Fibroblast of gingiva (primary cell): ENCODE data around the gene MOGAT3.
A peak's percentile ranks its signal among the peaks of the same experiment; 100 is the strongest.

Source experiments
- DNase-seq: peaks from one replicate; pipeline ENCODE4 v3.0.0-alpha.2; 2011; ENCODE audit warnings: low read depth

The MOGAT3 gene

GRCh38 chr7:101200862-101201599 lies at the start of gene MOGAT3:
TSS of gene MOGAT3 (minus strand) at chr7:101201036. CDS start at chr7:101200854, 182 bp downstream.
- DNase-seq = no peak

GRCh38 chr7:101250324-101250723 lies 49.5 kb upstream of the MOGAT3 start:
- DNase-seq = no peak

GRCh38 chr7:101248276-101248675 lies 47.4 kb upstream of the MOGAT3 start:
- no peak for DNase-seq

- no peak for DNase-seq
Measured at GRCh38 chr7:101245147-101245668, 44.4 kb upstream of the MOGAT3 start.

- peak; percentile 85 for DNase-seq
Measured at GRCh38 chr7:101244375-101245146, 43.7 kb upstream of the MOGAT3 start, which contains the start of gene FIS1. TSS of gene FIS1 (minus strand) at chr7:101245081. CDS start at chr7:101245004, 77 bp downstream.

- peak; percentile 38 for DNase-seq
Measured at GRCh38 chr7:101243646-101244374, 43.0 kb upstream of the MOGAT3 start.

- no peak for DNase-seq
Measured at GRCh38 chr7:101241443-101242349, 40.9 kb upstream of the MOGAT3 start.

- DNase-seq = no peak
Measured at GRCh38 chr7:101241015-101241363, 40.2 kb upstream of the MOGAT3 start.

- DNase-seq = no peak
Measured at GRCh38 chr7:101240226-101241014, 39.6 kb upstream of the MOGAT3 start.

GRCh38 chr7:101239951-101240220 lies 39.0 kb upstream of the MOGAT3 start:
- DNase-seq = no peak

GRCh38 chr7:101239191-101239950 lies 38.5 kb upstream of the MOGAT3 start:
- DNase-seq = no peak

- no peak for DNase-seq
Measured at GRCh38 chr7:101238226-101239182, 37.7 kb upstream of the MOGAT3 start.

- DNase-seq = no peak
Measured at GRCh38 chr7:101237206-101238067, 36.6 kb upstream of the MOGAT3 start, which contains the start of gene CLDN15. TSS of gene CLDN15 (minus strand) at chr7:101237802. CDS start at chr7:101237581, 221 bp downstream.

- no peak for DNase-seq
Measured at GRCh38 chr7:101236292-101236835, 35.5 kb upstream of the MOGAT3 start.

GRCh38 chr7:101235522-101235921 lies 34.7 kb upstream of the MOGAT3 start:
- no peak for DNase-seq

GRCh38 chr7:101235050-101235449 lies 34.2 kb upstream of the MOGAT3 start:
- DNase-seq = no peak

- no peak for DNase-seq
Measured at GRCh38 chr7:101234636-101235035, 33.8 kb upstream of the MOGAT3 start.
